GM20000 (cell line): Measurements from ENCODE around the gene TXNRD2.

ENCODE experiments used
- DNase-seq: peaks from one replicate; pipeline ENCODE4 v3.0.0; 2012; ENCODE audit warnings: low spot score
- TF ChIP-seq, protein P1 (sequence below): IDR thresholded peaks from 2 replicates; pipeline ENCODE4 v1.5.1; 2012; ENCODE audit warnings: mild to moderate bottlenecking, control low read depth; ENCODE audit errors: extremely low read depth, missing control alignments

The TXNRD2 gene

DNA sequence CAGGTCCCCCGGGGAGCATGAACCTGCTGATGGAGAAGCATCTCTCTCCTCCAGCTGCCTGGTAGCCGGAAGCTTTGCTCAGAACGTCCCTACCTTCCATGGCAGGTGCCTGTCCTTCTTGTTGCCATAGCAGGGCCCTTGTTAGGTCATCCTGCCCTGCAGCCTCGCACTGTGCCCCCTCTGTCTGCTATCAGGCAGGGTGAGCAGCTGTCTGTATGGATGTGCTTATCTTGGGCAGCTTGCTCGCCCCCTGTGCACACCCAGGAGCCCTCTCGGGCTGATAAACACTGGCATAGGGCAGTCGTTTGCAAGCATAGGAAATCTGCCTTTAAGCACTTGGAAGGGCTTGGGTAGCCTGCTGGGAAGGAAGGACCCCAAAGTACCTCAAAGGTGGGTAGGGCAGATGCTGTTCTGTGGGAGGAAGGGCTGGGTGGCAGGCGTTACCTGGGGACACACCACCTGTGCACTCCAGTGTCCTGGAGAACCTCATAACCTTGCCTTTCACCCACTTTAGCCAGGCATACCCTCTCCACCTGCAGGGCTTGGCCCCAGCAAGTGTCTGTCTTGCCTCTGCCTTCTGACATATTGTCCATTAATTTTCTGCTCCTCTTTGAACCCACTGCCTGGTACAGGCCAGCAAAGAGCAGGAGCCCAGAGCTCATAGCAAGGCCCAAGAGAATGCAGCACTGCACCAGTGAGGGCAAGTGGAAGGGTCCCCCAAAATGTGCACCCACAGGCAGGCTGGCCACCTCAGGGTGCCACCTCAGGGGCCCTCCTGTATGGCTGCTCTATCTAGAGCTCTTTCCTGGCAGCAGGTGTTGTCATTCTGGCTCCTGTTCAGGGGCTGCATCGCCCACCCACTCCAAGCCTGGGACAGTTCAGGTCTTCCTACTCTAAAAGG, 8.0 kb downstream of the TXNRD2 start:
- TF ChIP-seq, protein P1, sequence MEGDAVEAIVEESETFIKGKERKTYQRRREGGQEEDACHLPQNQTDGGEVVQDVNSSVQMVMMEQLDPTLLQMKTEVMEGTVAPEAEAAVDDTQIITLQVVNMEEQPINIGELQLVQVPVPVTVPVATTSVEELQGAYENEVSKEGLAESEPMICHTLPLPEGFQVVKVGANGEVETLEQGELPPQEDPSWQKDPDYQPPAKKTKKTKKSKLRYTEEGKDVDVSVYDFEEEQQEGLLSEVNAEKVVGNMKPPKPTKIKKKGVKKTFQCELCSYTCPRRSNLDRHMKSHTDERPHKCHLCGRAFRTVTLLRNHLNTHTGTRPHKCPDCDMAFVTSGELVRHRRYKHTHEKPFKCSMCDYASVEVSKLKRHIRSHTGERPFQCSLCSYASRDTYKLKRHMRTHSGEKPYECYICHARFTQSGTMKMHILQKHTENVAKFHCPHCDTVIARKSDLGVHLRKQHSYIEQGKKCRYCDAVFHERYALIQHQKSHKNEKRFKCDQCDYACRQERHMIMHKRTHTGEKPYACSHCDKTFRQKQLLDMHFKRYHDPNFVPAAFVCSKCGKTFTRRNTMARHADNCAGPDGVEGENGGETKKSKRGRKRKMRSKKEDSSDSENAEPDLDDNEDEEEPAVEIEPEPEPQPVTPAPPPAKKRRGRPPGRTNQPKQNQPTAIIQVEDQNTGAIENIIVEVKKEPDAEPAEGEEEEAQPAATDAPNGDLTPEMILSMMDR = no peak
- no peak for DNase-seq

DNA sequence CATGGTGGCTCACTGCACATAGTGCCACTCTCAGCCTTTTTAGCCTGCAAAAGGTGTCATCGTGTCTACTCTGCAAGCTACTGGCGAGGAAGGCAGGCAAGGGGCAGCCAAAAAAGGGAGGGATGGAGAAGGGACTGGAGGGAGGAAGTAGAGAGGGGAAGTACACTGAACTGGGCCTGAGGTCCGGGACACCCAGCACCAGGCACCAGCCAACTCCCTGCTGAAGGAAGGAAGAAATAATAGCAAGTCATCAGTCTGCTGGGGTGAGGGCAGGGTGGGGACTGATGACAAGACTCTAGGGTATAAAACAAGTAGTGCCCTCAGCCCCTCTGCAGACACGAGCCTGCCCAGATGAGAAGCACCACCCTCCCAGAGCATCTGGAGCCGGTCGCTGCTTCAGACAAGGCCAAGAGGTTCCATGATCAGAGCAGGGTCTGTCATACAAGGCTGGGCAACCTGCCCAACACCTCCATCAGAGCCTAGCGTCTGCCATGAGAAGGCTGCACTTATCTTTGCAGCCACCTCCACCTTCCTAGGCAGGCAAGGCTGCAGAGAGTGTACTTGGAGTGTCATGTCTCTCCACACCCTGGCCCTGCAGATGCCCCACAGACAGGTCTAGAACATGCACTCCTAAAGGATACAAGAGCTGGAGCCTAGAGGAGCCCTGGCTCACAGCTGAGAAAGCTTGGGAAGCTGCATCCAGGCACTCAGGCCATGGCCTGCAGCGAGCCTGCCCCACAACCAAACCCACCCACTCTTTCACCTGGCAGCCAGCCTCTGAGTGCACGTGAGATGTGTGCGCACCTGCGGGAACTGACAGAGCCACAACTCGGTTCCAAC, 9.0 kb downstream of the TXNRD2 start:
- TF ChIP-seq, protein P1 = no peak
- DNase-seq = no peak

DNA sequence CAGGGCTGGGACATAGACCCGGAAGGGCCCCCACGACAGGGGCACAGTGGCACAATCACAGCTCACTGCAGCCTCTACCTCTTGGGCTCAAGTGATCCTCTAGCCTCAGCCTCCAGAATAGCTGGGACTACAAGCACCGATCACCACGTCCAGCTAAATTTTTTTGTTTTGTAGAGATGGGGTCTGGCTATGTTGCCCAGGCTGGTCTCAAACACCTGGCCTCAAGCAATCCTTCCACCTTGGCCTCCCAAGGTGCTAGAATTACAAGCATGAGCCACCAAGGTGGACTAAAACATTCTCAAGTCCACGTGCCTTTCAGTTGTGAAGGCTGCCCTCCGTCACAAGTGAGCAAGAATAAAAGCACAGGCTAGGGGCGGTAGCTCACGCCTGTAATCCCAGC, 10.1 kb downstream of the TXNRD2 start:
- TF ChIP-seq, protein P1 = no peak
- DNase-seq = no peak

DNA sequence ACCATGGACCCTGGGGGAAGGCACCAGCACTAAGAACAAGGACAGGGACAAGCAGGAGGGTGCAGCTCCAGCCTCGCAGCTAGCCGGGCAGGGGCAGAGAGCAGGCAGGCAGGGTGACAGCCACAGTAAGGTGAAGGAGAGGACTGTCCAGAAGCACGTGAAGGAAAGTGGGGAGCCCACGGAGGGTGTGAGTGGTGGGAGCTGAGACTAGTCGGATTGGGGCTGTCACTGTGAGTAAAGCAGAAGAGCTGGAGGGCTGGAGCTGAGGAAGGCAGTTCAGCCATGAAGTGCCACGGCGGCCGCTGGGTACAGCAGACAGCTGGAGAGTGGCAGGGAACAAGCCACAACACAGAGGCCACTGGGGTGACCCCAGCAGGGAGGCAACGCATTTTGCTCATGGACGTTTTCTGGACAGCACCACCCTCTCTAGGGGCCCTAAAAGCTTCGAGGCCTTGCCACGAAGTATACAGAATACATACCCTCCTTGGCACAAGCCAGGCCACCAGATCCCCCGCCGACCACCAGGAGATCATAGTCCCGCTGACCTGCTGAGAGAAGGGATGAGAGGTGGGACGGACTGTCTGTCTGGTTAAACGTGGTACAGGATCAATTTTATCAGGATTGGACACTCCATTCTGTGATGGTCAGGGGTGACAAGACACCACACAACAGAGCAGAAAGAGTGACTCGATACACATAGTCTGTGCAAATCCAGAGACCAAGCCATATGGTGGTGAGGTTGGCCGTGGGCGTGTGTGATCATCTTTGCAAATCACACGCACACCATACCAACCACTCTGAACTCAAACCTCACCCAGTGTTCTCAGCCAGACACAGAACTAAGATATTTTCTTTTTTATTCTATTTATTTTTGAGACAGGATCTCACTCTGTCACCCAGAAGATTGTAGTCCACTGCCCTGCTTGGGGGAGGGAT, 10.8 kb downstream of the TXNRD2 start:
- no peak for DNase-seq
- TF ChIP-seq, protein P1 = no peak

DNA sequence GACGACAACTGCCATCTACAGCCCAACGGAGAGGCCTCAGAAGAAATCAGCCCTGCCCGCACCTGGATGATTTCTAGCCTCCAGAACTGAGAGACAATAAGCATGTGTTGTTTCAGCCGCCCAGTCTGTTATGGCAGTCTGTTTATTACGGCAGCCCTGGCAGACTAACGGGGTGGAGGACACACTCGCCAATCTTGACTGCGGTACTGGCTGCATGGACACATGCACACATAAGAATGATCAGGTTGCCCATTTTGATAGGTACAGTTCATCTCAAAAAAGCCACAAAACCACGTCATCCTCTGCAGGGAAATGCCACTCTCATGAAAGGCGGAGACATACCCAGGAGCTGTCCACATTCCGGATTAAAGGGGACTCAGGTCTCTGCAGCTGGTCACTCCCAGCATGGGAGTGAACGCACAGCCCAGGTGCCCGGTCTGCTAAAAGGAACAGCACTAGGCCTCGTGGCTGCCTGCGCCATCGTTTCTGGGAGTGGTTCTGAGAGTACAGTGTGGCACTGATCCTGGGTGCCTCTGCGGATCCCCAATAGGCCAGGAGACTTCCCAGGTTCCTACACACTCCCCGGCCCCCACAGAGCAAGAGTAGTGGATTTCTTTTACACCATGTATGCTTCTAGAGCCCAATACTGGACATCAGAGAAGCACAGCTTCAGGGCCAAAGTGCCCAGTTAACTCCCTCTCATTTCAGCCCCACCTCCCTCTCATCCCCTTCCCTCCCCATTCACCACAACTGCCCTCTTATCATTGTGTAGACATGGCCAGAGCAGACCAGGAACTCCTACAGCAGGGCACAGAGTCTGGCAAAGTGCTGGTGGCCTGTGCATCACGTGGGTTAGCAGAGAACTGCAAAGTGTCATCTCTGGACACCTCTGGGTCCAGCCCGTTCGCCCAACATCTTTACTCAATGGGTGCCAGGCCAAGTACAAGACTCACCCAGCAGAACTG, 11.8 kb downstream of the TXNRD2 start:
- TF ChIP-seq, protein P1 = no peak

DNA sequence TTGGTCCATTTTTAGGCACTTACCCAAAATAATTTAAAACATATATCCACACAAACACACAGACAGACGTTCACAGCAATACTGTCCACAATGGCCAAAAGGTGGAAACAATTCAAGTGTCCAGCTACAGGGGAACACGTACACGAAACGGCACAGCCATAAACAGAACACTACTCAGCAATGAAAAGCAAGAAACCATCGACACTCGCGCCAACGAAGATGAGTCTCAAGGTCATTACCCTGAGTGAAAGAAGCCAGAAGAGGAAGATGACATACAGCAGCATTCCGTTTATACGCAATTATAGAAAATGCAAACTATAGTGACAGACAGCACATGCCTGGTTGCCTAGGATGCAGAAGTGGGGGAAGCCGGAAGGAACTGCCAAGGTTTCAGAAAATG, 13.4 kb downstream of the TXNRD2 start:
- TF ChIP-seq, protein P1 = no peak
- DNase-seq = no peak

More for the DNA sequence above, 11.8 kb downstream of the TXNRD2 start:
- DNase-seq = no peak
